HG03280 (cell line): ENCODE measurements around the gene TIMM23B.
"Not testable (repeated sequence)": the region's sequence is repeated elsewhere in the genome, so short reads cannot be mapped to it uniquely, and the experiment has no call there.

Experiments
- ATAC-seq: cut with Tn5 transposase; IDR thresholded peaks from one replicate; pipeline ENCODE4 v1.9.1; 2021; ENCODE audit warnings: mild to moderate bottlenecking, moderate library complexity; ENCODE audit not compliant: unreplicated experiment

Gene TIMM23B

GRCh38 chr10:49972094-49972493, 30.2 kb downstream of the TIMM23B start:
- not testable (repeated sequence) for ATAC-seq

GRCh38 chr10:49977756-49978155, 35.9 kb downstream of the TIMM23B start:
- not testable (repeated sequence) for ATAC-seq

GRCh38 chr10:49987207-49987606, 45.4 kb downstream of the TIMM23B start:
- ATAC-seq = not testable (repeated sequence)

- not testable (repeated sequence) for ATAC-seq
Measured at GRCh38 chr10:49988376-49988775, 46.5 kb downstream of the TIMM23B start, which contains the start of gene AGAP6. AGAP6 (plus strand) TSS chr10:49988406; CDS start chr10:49988716, 310 bp downstream.

- ATAC-seq = not testable (repeated sequence)
Measured at GRCh38 chr10:49995321-49995720, 53.5 kb downstream of the TIMM23B start.

- ATAC-seq = not testable (repeated sequence)
Measured at GRCh38 chr10:50014024-50014423, 72.2 kb downstream of the TIMM23B start.

- not testable (repeated sequence) for ATAC-seq
Measured at GRCh38 chr10:50015596-50016220, 73.9 kb downstream of the TIMM23B start.

- not testable (repeated sequence) for ATAC-seq
Measured at GRCh38 chr10:50016926-50017325, 75.1 kb downstream of the TIMM23B start.

GRCh38 chr10:50017646-50018045, 75.8 kb downstream of the TIMM23B start:
- not testable (repeated sequence) for ATAC-seq

GRCh38 chr10:50019279-50019678, 77.4 kb downstream of the TIMM23B start:
- not testable (repeated sequence) for ATAC-seq

- ATAC-seq = not testable (repeated sequence)
Measured at GRCh38 chr10:50020451-50021024, 78.7 kb downstream of the TIMM23B start.

- ATAC-seq = no peak
Measured at GRCh38 chr10:50021646-50022045, 79.8 kb downstream of the TIMM23B start.
